Activated CD4-positive, alpha-beta T cell treated with anti-CD3 and anti-CD28 coated beads, Interleukin-10, Interleukin-2, amounts not matched to agents 100 ng/mL and 50 ng/mL, durations not matched to agents 16 hours and 8 hours (primary cell): ENCODE measurements around the gene PTPRF.

ENCODE experiments used
- DNase-seq: peaks from one replicate; pipeline ENCODE4 v3.0.0-alpha.2; 2020

PTPRF gene

GRCh38 chr1:43612406-43612805 is 81.7 kb downstream of the PTPRF start:
- DNase-seq: no peak

GRCh38 chr1:43613075-43613942 is 82.6 kb downstream of the PTPRF start:
- DNase-seq: no peak

- no peak for DNase-seq
Measured at GRCh38 chr1:43614211-43614610, 83.5 kb downstream of the PTPRF start.

GRCh38 chr1:43614891-43615290 is 84.2 kb downstream of the PTPRF start:
- no peak for DNase-seq

- no peak for DNase-seq
Measured at GRCh38 chr1:43616383-43616782, 85.7 kb downstream of the PTPRF start.

DNA sequence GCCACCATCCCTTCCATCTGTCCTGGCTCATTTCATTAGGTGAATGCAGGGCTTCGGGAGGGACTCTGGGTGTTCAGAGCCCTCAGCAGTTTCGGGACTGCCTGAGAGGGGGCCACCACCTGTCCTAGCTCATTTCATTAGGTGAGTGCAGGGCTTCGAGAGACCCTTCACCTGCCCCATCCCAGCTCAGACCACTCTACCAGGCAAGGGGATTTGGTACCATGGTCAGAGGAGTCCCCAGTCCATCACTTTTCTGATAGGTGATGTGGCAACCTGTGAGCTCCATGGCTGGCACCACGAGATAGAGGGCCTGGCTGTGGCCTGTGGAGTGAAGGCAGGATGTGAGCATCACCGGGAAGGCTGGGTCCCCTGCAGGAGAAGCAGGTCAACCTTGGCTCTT is 86.3 kb downstream of the PTPRF start:
- DNase-seq: no peak

GRCh38 chr1:43617668-43618067 is 87.0 kb downstream of the PTPRF start:
- DNase-seq: no peak

GRCh38 chr1:43618521-43619313 is 88.0 kb downstream of the PTPRF start:
- no peak for DNase-seq

- DNase-seq: no peak
Measured at GRCh38 chr1:43619314-43619790, 88.7 kb downstream of the PTPRF start.

DNA sequence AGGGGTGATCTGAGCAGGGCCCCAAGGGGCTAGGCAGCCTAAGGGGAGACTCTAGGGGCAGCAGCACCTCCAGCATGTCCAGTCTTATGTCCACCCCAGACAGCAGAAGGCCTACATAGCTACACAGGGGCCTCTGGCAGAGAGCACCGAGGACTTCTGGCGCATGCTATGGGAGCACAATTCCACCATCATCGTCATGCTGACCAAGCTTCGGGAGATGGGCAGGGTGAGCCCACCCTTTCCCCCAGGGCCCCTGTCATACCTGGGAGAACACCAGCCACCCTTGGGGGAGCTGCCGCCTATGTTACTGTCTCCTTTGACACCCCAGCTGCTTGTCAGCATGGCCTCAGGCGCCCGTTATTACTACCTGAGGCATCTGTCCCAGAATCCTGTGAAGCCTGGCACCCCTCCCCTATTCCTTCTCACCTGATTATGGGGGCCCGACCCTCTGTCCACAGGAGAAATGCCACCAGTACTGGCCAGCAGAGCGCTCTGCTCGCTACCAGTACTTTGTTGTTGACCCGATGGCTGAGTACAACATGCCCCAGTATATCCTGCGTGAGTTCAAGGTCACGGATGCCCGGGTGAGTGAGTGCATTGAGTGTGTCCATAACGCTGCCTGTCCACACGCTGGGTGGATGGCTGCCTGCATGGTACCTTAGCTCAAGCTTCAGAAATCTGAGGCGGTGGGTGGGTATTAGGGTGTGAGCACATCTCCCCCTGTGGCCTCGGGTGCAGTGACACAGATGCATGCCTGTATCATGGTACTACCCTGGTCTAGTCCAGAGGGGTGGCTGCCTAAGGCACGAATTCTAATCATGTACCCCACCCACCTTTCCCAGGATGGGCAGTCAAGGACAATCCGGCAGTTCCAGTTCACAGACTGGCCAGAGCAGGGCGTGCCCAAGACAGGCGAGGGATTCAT is 89.6 kb downstream of the PTPRF start:
- DNase-seq: no peak

DNA sequence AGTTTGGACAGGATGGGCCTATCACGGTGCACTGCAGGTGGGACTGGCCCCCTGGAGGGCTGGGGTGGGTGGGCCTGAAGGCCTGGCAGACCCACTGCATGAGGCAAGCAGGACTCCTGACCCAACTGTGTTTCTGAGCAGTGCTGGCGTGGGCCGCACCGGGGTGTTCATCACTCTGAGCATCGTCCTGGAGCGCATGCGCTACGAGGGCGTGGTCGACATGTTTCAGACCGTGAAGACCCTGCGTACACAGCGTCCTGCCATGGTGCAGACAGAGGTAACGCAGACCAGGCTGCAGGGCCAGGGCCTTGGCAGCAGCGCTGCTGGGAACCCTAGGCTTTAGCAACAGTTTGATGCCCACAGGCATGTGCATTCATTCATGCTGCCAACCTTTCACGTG is 90.3 kb downstream of the PTPRF start:
- no peak for DNase-seq

DNA sequence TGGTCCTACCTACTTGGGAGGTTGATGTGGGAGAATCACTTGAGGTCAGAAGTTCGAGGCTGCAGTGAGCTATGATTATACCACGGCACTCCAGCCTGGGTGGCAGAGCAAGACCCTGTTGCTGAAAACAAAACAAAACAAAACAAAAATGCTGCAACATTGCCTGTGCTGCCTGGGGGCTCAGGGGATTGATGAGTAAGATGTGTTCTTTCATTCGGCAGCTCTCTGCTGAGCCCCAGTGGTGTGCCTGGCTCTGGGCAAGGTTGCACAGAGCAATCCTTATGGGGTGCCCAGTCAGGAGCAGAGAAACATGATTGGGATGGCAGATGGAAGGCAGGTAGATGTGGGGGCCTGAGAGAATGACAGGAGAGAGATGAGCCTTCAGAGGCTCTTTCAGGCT is 90.7 kb downstream of the PTPRF start:
- DNase-seq: no peak

DNA sequence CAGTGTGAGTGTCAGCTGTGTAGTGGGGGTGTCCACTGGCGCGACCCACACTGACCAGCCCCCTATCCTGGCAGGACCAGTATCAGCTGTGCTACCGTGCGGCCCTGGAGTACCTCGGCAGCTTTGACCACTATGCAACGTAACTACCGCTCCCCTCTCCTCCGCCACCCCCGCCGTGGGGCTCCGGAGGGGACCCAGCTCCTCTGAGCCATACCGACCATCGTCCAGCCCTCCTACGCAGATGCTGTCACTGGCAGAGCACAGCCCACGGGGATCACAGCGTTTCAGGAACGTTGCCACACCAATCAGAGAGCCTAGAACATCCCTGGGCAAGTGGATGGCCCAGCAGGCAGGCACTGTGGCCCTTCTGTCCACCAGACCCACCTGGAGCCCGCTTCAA is 91.2 kb downstream of the PTPRF start:
- DNase-seq: no peak

DNA sequence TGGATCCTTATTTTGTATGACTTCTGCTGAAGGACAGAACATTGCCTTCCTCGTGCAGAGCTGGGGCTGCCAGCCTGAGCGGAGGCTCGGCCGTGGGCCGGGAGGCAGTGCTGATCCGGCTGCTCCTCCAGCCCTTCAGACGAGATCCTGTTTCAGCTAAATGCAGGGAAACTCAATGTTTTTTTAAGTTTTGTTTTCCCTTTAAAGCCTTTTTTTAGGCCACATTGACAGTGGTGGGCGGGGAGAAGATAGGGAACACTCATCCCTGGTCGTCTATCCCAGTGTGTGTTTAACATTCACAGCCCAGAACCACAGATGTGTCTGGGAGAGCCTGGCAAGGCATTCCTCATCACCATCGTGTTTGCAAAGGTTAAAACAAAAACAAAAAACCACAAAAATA is 91.8 kb downstream of the PTPRF start:
- DNase-seq: no peak

DNA sequence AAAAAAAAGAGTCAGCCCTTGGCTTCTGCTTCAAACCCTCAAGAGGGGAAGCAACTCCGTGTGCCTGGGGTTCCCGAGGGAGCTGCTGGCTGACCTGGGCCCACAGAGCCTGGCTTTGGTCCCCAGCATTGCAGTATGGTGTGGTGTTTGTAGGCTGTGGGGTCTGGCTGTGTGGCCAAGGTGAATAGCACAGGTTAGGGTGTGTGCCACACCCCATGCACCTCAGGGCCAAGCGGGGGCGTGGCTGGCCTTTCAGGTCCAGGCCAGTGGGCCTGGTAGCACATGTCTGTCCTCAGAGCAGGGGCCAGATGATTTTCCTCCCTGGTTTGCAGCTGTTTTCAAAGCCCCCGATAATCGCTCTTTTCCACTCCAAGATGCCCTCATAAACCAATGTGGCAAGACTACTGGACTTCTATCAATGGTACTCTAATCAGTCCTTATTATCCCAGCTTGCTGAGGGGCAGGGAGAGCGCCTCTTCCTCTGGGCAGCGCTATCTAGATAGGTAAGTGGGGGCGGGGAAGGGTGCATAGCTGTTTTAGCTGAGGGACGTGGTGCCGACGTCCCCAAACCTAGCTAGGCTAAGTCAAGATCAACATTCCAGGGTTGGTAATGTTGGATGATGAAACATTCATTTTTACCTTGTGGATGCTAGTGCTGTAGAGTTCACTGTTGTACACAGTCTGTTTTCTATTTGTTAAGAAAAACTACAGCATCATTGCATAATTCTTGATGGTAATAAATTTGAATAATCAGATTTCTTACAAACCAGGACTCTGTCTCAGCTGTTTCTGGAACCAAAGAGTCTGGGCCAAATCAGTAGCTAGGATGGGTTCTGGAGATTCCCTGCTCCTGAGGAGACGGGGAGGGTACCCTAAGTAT is 92.5 kb downstream of the PTPRF start:
- no peak for DNase-seq

- DNase-seq: no peak
Measured at GRCh38 chr1:43625063-43625780, 94.5 kb downstream of the PTPRF start.

DNA sequence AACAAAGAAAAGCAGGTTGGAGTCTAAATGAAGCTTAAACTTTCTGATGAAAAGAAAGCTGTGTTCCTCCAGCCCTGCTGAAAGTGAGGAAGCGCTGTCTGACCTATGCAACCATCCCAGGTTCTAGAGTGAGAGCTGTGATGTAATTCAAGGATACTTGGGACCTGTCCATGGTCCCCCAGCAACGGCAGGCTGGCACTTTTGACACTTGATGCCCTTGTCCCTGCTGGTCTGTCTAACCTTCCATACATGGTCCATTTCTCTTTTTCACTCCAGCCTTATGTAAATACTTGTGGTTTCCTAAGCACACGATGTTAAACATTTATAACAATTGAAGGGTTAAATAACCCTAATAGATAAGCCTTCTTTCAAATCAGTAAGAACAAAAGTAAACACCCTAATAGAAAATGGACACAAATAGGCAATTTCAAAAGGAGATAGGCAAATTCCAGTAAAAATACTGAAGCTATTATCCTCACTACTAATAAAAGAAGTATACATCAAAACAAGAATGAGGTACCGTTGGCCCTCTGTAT is 101.5 kb downstream of the PTPRF start:
- no peak for DNase-seq

GRCh38 chr1:43634721-43635120 is 104.0 kb downstream of the PTPRF start:
- DNase-seq: no peak

DNA sequence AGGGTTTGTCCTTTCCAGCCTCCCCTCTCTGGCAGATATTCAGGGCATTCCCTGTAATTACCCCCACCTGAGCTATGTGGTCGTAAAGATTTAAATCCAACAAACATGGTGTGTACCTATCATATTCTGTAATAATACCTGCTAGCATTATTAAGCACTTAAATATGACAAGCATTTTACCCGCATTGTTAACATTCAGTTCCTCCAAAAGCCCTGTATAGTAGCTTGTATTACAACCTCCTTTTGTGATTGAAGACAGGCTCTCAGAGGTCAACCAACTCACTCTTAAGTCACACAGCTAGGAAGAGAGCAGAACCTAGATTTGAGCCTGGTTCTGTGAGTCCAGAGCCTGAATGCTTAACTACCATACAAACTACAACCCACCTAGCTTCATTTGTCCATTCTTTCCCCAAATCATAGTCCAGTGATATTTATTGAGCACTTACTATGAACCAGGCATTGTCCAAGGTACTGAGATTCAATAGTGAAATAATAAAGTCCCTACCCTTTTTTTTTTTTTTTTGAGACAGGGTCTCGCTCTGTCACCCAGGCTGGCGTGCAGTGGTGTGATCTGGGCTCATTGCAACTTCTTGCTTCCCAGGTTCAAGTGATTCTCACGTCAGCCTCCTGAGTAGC is 105.4 kb downstream of the PTPRF start:
- no peak for DNase-seq

- no peak for DNase-seq
Measured at GRCh38 chr1:43637267-43637666, 106.6 kb downstream of the PTPRF start.
